HepG2 (cell line): ENCODE measurements around the gene MED25. TPM values are rescaled to one million over a fixed set of nuclear protein-coding genes. Genes with fewer than 3 reads are reported as not detected.
A peak's percentile ranks its signal among the peaks of the same experiment; 100 is the strongest.

Experiments
- ARID3A ChIP-seq: IDR thresholded peaks from 2 replicates; pipeline ENCODE4 v1.6.1; 2012; ENCODE audit warnings: low read depth, low read length, improper control_type of control experiment
- ATF7-NPFF ChIP-seq: sonication (generic); formaldehyde crosslinking; IDR thresholded peaks from 2 replicates; pipeline ENCODE4 v1.8.1; 2023; ENCODE audit warnings: mild to moderate bottlenecking, low read depth, missing genetic modification reagents, moderate library complexity
- HMGXB4 ChIP-seq, 2 experiments: sonication (generic) in 1 of 2; formaldehyde crosslinking in 1 of 2; IDR thresholded peaks; 2 replicates each; pipeline versions ENCODE4 v1.4.0 to v1.6.1; 2018 to 2020; ENCODE audit warnings: missing genetic modification reagents in 2 of 2, borderline replicate concordance in 1 of 2, low read depth in 1 of 2, mild to moderate bottlenecking in 1 of 2, missing biosample characterization in 1 of 2
- KDM5A ChIP-seq: fragments of 200-600 bp; sonication (generic); IDR thresholded peaks from 2 replicates; pipeline ENCODE4 v1.7.0; 2018; ENCODE audit warnings: antibody characterized with exemption, mild to moderate bottlenecking, low read length, borderline replicate concordance
- NCOR1 ChIP-seq: fragments of 200-600 bp; sonication (generic); IDR thresholded peaks from 2 replicates; pipeline ENCODE4 v1.7.0; 2017; ENCODE audit warnings: antibody characterized with exemption, low read length, borderline replicate concordance
- STAG1 ChIP-seq: sonication (generic); formaldehyde crosslinking; IDR thresholded peaks from 2 replicates; pipeline ENCODE4 v1.4.0; 2020; ENCODE audit warnings: missing genetic modification reagents
- TP53 ChIP-seq: sonication (generic); formaldehyde crosslinking; conservative IDR thresholded peaks from 2 replicates; pipeline ENCODE4 v1.4.0; 2020; ENCODE audit warnings: missing genetic modification reagents
- UBTF ChIP-seq: sonication (generic); formaldehyde crosslinking; IDR thresholded peaks from 2 replicates; pipeline ENCODE4 v1.4.0; 2020; ENCODE audit warnings: mild to moderate bottlenecking, missing genetic modification reagents
- ZBTB33 ChIP-seq: sonication (generic); formaldehyde crosslinking; IDR thresholded peaks from 2 replicates; pipeline ENCODE4 v1.4.0; 2020; ENCODE audit warnings: missing genetic modification reagents
- ZNF124 ChIP-seq: sonication (generic); formaldehyde crosslinking; IDR thresholded peaks from 2 replicates; pipeline ENCODE4 v1.4.0; 2020; ENCODE audit warnings: missing genetic modification reagents
- ZNF253 ChIP-seq: sonication (generic); formaldehyde crosslinking; IDR thresholded peaks from 2 replicates; pipeline ENCODE4 v1.8.0; 2022; ENCODE audit warnings: mild to moderate bottlenecking, missing genetic modification reagents, borderline replicate concordance
- ZNF317 ChIP-seq: sonication (generic); formaldehyde crosslinking; IDR thresholded peaks from 2 replicates; pipeline ENCODE4 v1.5.0; 2020; ENCODE audit warnings: mild to moderate bottlenecking, missing genetic modification reagents
- ZNF501 ChIP-seq: sonication (generic); formaldehyde crosslinking; IDR thresholded peaks from 2 replicates; pipeline ENCODE4 v1.5.1; 2020; ENCODE audit warnings: mild to moderate bottlenecking, moderate library complexity, missing genetic modification reagents
- ZNF576 ChIP-seq: sonication (generic); formaldehyde crosslinking; IDR thresholded peaks from 2 replicates; pipeline ENCODE4 v1.4.0; 2020; ENCODE audit warnings: mild to moderate bottlenecking, missing genetic modification reagents
- ZNF605 ChIP-seq: sonication (generic); formaldehyde crosslinking; IDR thresholded peaks from 2 replicates; pipeline ENCODE4 v1.8.0; 2022; ENCODE audit warnings: mild to moderate bottlenecking, missing genetic modification reagents
- ZNF614 ChIP-seq: IDR thresholded peaks from 2 replicates; pipeline ENCODE4 v1.6.1; 2018; ENCODE audit warnings: missing biosample characterization, missing genetic modification reagents, inconsistent platforms, borderline replicate concordance
- ZNF674 ChIP-seq: sonication (generic); formaldehyde crosslinking; IDR thresholded peaks from 2 replicates; pipeline ENCODE4 v1.5.0; 2020; ENCODE audit warnings: low read depth, mild to moderate bottlenecking, missing genetic modification reagents
- ZNF724P ChIP-seq: sonication (generic); formaldehyde crosslinking; IDR thresholded peaks from 2 replicates; pipeline ENCODE4 v1.8.0; 2022; ENCODE audit warnings: missing genetic modification reagents, borderline replicate concordance
- ZSCAN22 ChIP-seq: sonication (generic); formaldehyde crosslinking; IDR thresholded peaks from 2 replicates; pipeline ENCODE4 v1.4.0; 2020; ENCODE audit warnings: mild to moderate bottlenecking, missing genetic modification reagents
- polyA plus RNA-seq, 8 experiments: library from polyadenylated mRNA; depleted of rRNA in 3 of 8; stranded (reverse) in 7 of 8; unstranded in 1 of 8; fragments of >200 nt; fragmentation: Illumina TruSeq in 4 of 8; extraction: Trizol in 4 of 8; gene quantifications; 2 replicates each; pipeline versions ENCODE4 v1.2.1 to v1.2.3, GENCODE V29; 2011 to 2016; ENCODE audit warnings: low read depth in 4 of 8, missing spikeins in 1 of 8, mixed read lengths in 1 of 8; ENCODE audit not compliant: insufficient read depth in 1 of 8
- total RNA-seq, 5 experiments: library from RNA; depleted of rRNA; stranded (reverse); fragments of >200 nt; fragmentation: Illumina TruSeq; extraction: Trizol; gene quantifications; 2 replicates each; pipeline ENCODE4 v1.2.3, GENCODE V29; 2016; ENCODE audit warnings: low read depth in 1 of 5

MED25 gene
- total and polyA plus RNA-seq, 2 of the 13 experiments (the other 11 are each of a cell fraction or from before 2014, with no cell fraction given) = 11.1 to 15.1 TPM

GRCh38 chr19:49876422-49877019 lies 58.4 kb downstream of the MED25 start (continued):
- TF ChIP-seq UBTF (CRISPR knock-in tag) (0 out of 2 replicates have a peak, but pooled peaks have one; percentile 52), ZNF124 (no peak; the same call in 1 of the 2 replicates), ZNF576 (no peak), ZNF674 (CRISPR knock-in tag) (peak; percentile 84; the same call in 1 of the 2 replicates), TP53 (CRISPR knock-in tag) (peak; percentile 76; the same call in 1 of the 2 replicates), HMGXB4 (CRISPR knock-in tag; IDR thresholded peaks at IDR 0.05; ENCODE audit: borderline replicate concordance in 1 of 2, low read depth in 1 of 2) (peak; percentile 20 to 79; a peak in 3 of 4 replicates), ZNF605 (CRISPR knock-in tag) (no peak; the same call in 1 of the 2 replicates), ZNF253 (CRISPR knock-in tag) (no peak), KDM5A (peak; percentile 65; the same call in 1 of the 2 replicates), NCOR1 (no peak), ZNF317 (peak; percentile 83), ZNF724P (CRISPR knock-in tag) (no peak), ZNF501 (CRISPR knock-in tag) (peak; percentile 75), STAG1 (no peak), ARID3A (no peak), ZBTB33 (0 out of 2 replicates have a peak, but pooled peaks have one; percentile 10), ATF7-NPFF (CRISPR knock-in tag) (no peak; the same call in 1 of the 2 replicates), ZSCAN22 (no peak), ZNF614 (CRISPR knock-in tag) (no peak)
